RCC 7860 (cell line): ENCODE measurements around the gene CAMK2N2.

ENCODE experiments used
- DNase-seq: peaks from one replicate; pipeline ENCODE4 v3.0.0-alpha.2; 2015; ENCODE audit warnings: low spot score
- FAIRE-seq: peaks from 2 replicates; lab custom pipeline; 2012; peaks lifted over from hg19 to GRCh38; lab: Jason Lieb, UNC

CAMK2N2 gene

GRCh38 chr3:184241447-184242296, 19.7 kb downstream of the CAMK2N2 start:
- FAIRE-seq (no peak), DNase-seq (no peak)

- FAIRE-seq (no peak), DNase-seq (no peak)
These were observed 20.3 kb downstream of the CAMK2N2 start for GRCh38 chr3:184241141-184241446.

DNA sequence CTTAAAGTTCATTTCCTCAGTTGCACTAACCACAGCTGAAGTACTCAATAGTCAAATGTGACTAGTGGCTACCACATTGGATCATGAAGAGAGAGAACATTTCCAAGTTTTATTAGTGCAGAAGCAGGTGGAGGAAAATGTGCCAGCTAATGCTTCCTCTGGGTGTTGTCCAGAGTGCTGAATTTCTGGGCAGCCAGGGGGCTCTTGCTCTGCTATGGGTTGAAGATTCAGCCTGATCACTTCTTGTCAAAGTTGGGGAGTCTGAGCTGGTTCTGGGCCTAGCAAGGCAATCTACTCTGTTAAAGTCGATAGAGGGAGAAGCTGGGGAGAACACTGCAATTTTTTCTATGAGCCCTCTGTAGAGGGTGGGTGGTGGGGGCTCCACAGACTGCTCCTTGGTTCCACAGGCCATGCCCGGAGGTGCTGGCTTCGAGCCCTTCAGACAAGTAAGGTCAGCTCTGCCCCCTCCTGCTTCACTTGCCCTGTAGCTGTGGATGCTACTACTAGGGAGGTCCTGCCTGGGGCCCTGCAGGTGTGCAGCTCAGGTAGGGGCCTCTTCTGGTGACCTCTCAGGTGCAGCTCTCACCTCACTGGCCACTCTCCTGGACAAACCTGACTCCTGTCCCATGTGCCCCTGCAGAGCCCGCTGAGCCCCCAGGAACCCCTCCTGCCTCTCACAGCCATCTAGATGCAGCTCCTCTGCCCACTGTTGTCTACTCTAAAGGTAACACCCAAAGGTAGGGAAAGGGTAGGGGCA, 20.8 kb downstream of the CAMK2N2 start:
- DNase-seq, result no peak
- FAIRE-seq, result no peak

DNA sequence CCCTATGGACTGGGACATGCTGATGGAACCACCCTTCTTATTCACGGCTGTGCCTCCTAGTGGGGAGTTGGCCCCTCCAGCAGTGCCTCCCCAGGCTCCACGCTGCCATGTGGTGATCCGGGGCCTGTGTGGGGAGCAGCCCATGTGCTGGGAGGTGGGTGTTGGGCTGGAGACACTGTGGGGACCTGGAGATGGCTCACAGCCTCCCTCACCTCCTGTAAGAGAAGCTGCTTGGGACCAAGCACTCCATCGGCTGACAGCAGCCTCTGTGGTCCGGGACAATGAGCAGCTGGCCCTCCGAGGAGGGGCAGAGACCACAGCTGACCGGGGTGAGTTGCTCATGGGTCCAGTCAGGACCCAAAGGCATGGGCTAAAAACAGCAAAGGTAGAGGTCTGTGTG, 21.6 kb downstream of the CAMK2N2 start:
- FAIRE-seq (no peak), DNase-seq (no peak)

DNA sequence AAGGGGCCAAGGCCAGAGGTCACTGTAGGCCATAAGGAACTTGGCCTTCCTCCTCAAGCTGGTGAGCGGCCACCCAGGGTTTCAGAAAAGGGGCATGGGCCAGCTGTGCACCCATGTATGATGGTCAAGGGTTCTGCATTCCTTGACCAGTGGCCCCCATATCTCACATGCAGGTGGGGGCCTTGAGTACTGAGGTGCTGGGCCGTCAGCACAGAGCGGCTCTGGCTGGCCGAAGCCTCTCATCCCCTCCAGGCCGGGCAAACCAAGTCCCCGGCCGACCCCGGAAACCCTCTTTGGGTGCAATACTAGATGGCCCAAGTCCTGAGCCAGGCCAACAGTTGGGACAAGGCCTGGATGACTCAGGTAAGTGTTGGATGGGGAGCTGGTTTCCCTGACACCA, 22.1 kb downstream of the CAMK2N2 start:
- FAIRE-seq (no peak), DNase-seq (no peak)

- no peak for DNase-seq
- no peak for FAIRE-seq
These were observed 23.0 kb downstream of the CAMK2N2 start for GRCh38 chr3:184238246-184238818.

DNA sequence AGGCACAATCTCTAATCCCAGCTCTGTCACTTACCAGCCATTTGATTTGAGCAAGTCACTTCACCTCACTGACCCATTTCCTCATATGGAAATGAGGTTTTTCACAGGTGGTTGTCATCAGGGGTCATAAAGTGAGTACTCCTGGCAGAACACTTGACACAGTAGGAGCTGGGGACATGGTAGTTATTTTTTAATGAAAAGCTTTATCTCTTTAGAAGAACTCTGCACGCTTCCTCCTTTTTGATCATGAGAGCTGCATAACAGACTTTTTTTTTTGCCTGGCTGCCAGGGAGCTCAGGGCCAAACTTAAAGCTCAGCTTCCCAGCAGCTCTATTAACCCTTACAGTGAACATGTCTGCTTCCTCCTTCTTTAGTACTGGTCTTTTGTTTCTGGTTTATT, 23.5 kb downstream of the CAMK2N2 start:
- no peak for DNase-seq
- FAIRE-seq, result no peak

- no peak for FAIRE-seq
- DNase-seq, result no peak
These were observed 24.1 kb downstream of the CAMK2N2 start for GRCh38 chr3:184237211-184237610.

- no peak for DNase-seq
- no peak for FAIRE-seq
These were observed 24.7 kb downstream of the CAMK2N2 start for GRCh38 chr3:184236636-184237035.

DNA sequence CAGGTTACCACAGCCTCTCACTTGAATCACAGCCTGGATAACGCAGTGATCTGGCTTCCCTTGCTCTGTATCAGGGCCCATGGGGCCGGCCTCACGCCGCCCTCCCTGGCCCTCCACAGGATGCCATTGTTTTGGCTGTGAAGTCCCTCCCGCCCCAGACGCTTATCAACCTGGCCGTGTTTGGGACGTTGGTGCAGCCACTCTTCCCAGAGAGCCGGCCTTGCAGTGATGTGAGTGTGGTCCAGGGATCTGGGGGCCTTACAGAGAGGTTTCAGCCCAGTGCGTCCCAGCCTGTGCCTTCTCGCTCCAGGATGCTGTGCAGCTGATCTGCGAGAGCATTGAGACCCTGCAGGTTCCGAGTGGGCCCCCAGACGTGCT, 25.3 kb downstream of the CAMK2N2 start:
- no peak for DNase-seq
- FAIRE-seq, result no peak

DNA sequence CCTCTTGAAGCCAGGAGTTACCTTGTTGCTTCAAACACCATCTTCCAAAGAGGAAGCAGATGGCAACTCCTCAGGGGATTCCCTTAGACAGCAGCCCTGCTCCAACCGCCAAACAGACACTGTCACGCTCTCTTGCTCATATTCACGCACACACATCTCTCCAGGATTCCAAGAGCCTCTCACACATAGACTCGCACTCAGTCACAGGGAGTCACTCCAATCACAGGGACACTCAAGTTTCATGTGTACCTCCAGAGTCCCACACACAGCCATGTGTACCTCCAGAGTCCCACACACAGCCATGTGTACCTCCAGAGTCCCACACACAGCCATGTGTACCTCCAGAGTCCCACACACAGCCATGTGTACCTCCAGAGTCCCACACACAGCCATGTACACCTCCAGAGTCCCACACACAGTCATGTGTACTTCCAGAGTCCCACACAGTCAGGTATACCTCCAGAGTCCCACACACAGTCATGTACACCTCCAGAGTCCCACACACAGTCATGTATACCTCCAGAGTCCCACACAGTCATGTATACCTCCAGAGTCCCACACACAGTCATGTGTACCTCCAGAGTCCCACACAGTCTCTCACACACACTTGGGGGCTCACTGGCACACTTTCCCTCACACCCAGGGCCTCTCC, 25.8 kb downstream of the CAMK2N2 start:
- peak; percentile 25 for DNase-seq
- FAIRE-seq, result no peak

DNA sequence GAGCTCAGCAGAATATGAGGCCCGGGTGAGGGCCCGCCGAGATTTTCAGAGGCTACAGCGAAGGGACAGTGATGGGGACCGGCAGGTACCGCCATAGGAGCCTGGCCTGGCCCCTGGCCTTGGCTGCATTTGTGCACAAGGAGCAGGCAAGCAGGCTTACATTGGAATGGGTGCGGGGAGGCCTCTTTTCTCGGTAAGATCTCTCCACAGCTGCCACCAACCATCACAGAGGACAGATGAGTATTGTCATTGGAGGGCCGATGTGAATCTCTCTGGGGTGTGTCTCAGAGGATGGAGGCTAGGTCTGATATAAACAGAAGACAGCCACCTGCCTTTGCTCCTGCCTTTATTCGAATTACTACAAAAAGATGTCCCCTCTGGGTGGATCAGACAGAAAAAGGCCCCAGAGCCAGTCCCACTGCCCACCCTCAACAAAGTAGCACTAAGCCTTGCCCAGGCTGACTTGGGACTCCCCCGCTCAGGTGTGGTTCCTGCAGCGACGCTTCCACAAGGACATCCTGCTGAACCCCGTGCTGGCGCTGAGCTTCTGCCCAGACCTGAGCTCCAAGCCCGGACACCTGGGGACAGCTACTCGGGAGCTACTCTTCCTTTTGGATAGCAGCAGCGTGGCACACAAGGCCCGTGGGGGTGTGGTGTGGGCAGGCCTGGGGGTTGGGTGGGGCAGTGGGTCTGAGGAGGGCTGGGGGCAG, 26.5 kb downstream of the CAMK2N2 start:
- DNase-seq, result no peak
- no peak for FAIRE-seq

- DNase-seq, result peak; percentile 81
These were observed 27.1 kb downstream of the CAMK2N2 start for GRCh38 chr3:184234224-184234623.

GRCh38 chr3:184233127-184233843, 28.1 kb downstream of the CAMK2N2 start:
- no peak for DNase-seq
- no peak for FAIRE-seq

More at GRCh38 chr3:184234224-184234623, 27.1 kb downstream of the CAMK2N2 start:
- peak; percentile 79 for FAIRE-seq

GRCh38 chr3:184231671-184232070, 29.7 kb downstream of the CAMK2N2 start:
- FAIRE-seq (no peak), DNase-seq (no peak)

GRCh38 chr3:184230603-184231528, 30.5 kb downstream of the CAMK2N2 start:
- FAIRE-seq, result no peak
- no peak for DNase-seq

GRCh38 chr3:184230081-184230602, 31.2 kb downstream of the CAMK2N2 start:
- FAIRE-seq, result no peak
- DNase-seq, result no peak

DNA sequence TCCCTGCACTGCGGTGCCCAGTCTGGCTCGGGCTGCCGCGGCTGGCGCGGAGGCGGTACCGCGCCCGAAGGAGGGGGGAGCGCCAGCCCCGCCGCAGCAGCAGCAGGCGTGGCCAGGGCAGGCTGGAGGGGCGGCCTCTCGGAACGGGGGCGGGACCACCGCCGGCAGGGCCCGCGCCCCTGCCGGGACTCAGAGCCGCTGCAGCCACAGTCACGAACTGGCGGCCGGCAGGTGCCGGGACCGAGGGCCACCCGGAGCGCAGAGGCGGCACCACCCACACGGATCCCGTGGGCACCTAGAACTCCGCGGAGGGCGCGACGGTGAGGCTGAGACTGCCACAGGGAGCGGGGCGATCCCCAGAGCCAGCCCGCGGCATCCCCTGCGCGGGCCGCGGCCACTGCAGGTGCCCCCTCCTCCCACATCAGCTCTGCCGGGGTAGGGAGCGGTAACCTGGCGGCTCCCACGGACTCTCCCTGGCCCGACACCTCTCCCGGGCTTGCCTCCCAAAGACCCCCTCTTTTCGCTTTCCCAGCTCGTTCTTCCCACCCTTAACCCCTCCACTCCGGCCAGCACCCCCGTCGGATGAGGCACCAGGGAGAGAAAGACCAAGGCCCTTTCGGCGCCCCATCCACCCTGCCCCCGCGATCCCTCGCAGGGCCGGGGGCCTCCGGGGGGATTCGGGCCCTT, 31.8 kb downstream of the CAMK2N2 start, which contains the start of gene VWA5B2:
VWA5B2 (plus strand) TSS at position 192 of the 687 bp plus-strand sequence. CDS start 944 bp downstream, outside the sequence.
- peak; percentile 46 for DNase-seq
- FAIRE-seq, result no peak
